A673 (cell line): ENCODE data around the gene LYPLA2. TPM values are rescaled to one million over a fixed set of nuclear protein-coding genes. Genes with fewer than 3 reads are reported as not detected.

Experiments used
- BruUV-seq: library from RNA; stranded (reverse); fragments of 400-500 nt; replicated peaks from 2 replicates; lab custom pipeline; 2021; lab: Mats Ljungman, UMichigan
- CTCF ChIA-PET: fragments of 300-600 bp; sonication (Branson Sonifier 250); formaldehyde crosslinking; loops from one replicate; lab custom pipeline; 2022; ENCODE audit warnings: antibody characterized with exemption; lab: Charles Lee
- POLR2A ChIA-PET: fragments of 300-600 bp; sonication (Branson Sonifier 250); formaldehyde crosslinking; loops from one replicate; lab custom pipeline; 2022; ENCODE audit warnings: antibody characterized with exemption; ENCODE audit not compliant: low non-redundant PET; lab: Charles Lee
- DNase-seq: peaks from one replicate; pipeline ENCODE4 v3.0.0-alpha.2; 2015; ENCODE audit warnings: low spot score
- H3K27ac ChIP-seq: fragments of 200-600 bp; sonication (generic); 2 replicates; pipeline ENCODE4 v1.5.1; 2016; ENCODE audit warnings: mixed run types, low read depth, mild to moderate bottlenecking, mixed read lengths, antibody characterized with exemption, low read length; ENCODE audit not compliant: poor library complexity, severe bottlenecking
- H3K27me3 ChIP-seq: fragments of 200-600 bp; sonication (generic); replicated peaks from 2 replicates; pipeline ENCODE4 v1.6.1; 2017; ENCODE audit warnings: mixed run types, low read depth, mild to moderate bottlenecking, mixed read lengths, antibody characterized with exemption, low read length; ENCODE audit not compliant: insufficient read depth, poor library complexity
- H3K36me3 ChIP-seq: fragments of 200-600 bp; sonication (generic); 2 replicates; pipeline ENCODE4 v1.6.1; 2016; ENCODE audit warnings: mixed run types, mild to moderate bottlenecking, mixed read lengths, antibody characterized with exemption, low read length; ENCODE audit not compliant: insufficient read depth, poor library complexity, severe bottlenecking
- H3K4me1 ChIP-seq: fragments of 200-600 bp; sonication (generic); 2 replicates; pipeline ENCODE4 v1.6.1; 2017; ENCODE audit warnings: mixed run types, mild to moderate bottlenecking, mixed read lengths, antibody characterized with exemption, low read length; ENCODE audit not compliant: insufficient read depth, poor library complexity, severe bottlenecking
- H3K4me3 ChIP-seq: fragments of 200-600 bp; sonication (generic); 2 replicates; pipeline ENCODE4 v1.5.1; 2016; ENCODE audit warnings: low read depth, mixed run types, mild to moderate bottlenecking, mixed read lengths, low read length; ENCODE audit not compliant: poor library complexity, severe bottlenecking
- H3K9me3 ChIP-seq: fragments of 200-600 bp; sonication (generic); 2 replicates; pipeline ENCODE4 v1.6.1; 2016; ENCODE audit warnings: mixed run types, low read depth, mild to moderate bottlenecking, mixed read lengths, antibody characterized with exemption, low read length; ENCODE audit not compliant: poor library complexity, severe bottlenecking
- CTCF ChIP-seq: fragments of 300-800, 200-600 bp; sonication (generic); conservative IDR thresholded peaks from 2 replicates; pipeline ENCODE4 v1.5.1; 2017; ENCODE audit warnings: low read depth, mild to moderate bottlenecking, antibody characterized with exemption, low read length, moderate library complexity, mixed read lengths
- EZH2 ChIP-seq: fragments of 200-600 bp; sonication (generic); IDR thresholded peaks from 2 replicates; pipeline ENCODE4 v1.6.1; 2017; ENCODE audit warnings: borderline replicate concordance, low read depth, mild to moderate bottlenecking, mixed read lengths, antibody characterized with exemption, low read length; ENCODE audit not compliant: poor library complexity, severe bottlenecking
- intact Hi-C: fragments of 100-400 bp; cut with micrococcal nuclease; formaldehyde crosslinking; loops from one replicate; pipeline ENCODE4 v1.10.0; 2022; ENCODE audit not compliant: unreplicated experiment
- total RNA-seq: library from RNA; stranded (reverse); gene quantifications from 2 replicates; pipeline ENCODE4 v1.2.3, GENCODE V29; 2021

LYPLA2 gene
- total RNA-seq, 1 experiment from 2014 or later = 66.2 TPM

- peak; percentile 77 for DNase-seq
- Histone ChIP-seq H3K27me3 (no peaks in the 10 kb centered on the region), H3K36me3 (peaks cover 72% of the 10 kb centered on the region), H3K4me3 (no peak overlapping the region), H3K4me1 (no peaks in the 10 kb centered on the region), H3K9me3 (no peaks in the 10 kb centered on the region), H3K27ac (no peak overlapping the region)
- TSS peak; percentile 26 for BruUV-seq
- TF ChIP-seq EZH2 (no peak), CTCF (peak; percentile 78)
- intact Hi-C loops = loop anchor here (2.0 kb wide), 1 partner anchor 206 kb away; no protein-coding TSS in a partner anchor
- ChIA-PET POLR2A (no interaction called here), CTCF (no interaction called here)
Observed at GRCh38 chr1:23751050-23751814, 39.7 kb upstream of the LYPLA2 start.

GRCh38 chr1:23751815-23752200, 39.1 kb upstream of the LYPLA2 start:
- no peak for TF ChIP-seq CTCF
- Histone ChIP-seq H3K27me3 (no peaks in the 10 kb centered on the region), H3K4me1 (no peaks in the 10 kb centered on the region), H3K27ac (no peak overlapping the region), H3K4me3 (no peak overlapping the region), H3K9me3 (no peaks in the 10 kb centered on the region), H3K36me3 (peaks cover 72% of the 10 kb centered on the region)
- no peak for DNase-seq
- BruUV-seq = no TSS peak
- intact Hi-C loops = loop anchor here (2.0 kb wide), 1 partner anchor 207 kb away; no protein-coding TSS in a partner anchor
- ChIA-PET POLR2A (no interaction called here), CTCF (no interaction called here)

GRCh38 chr1:23752909-23753308, 38.0 kb upstream of the LYPLA2 start:
- intact Hi-C loops = no loop called here
- TF ChIP-seq EZH2 (no peak), CTCF (no peak)
- Histone ChIP-seq H3K4me3 (no peak overlapping the region), H3K27me3 (no peaks in the 10 kb centered on the region), H3K4me1 (no peaks in the 10 kb centered on the region), H3K9me3 (no peaks in the 10 kb centered on the region), H3K36me3 (peaks cover 83% of the 10 kb centered on the region), H3K27ac (no peak overlapping the region)
- no peak for DNase-seq
- no TSS peak for BruUV-seq
- ChIA-PET CTCF (no interaction called here), POLR2A (no interaction called here)
